ENCODE data around the gene UBA5.

UBA5 gene

DNA sequence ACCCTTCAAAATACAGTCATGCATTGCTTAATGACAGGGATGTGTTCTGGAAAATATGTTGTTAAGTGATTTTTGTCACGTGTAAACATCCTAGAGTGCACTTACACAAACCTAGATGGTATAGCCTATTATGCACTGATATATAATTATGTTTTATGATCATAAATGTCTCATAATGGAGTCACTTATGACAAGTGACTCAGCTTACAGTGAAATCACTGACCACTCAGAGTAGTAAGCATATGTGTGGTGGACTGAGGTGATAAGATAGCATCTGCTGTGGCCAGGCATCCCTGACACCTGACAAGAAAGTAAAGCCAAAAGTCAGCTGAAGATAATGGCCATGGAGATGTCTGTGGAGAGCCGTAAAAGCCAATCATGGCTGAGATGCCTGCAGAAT lies 5.9 kb upstream of the UBA5 start:
- no peak for DNase-seq (ENCODE audit: low read depth, low spot score)

DNA sequence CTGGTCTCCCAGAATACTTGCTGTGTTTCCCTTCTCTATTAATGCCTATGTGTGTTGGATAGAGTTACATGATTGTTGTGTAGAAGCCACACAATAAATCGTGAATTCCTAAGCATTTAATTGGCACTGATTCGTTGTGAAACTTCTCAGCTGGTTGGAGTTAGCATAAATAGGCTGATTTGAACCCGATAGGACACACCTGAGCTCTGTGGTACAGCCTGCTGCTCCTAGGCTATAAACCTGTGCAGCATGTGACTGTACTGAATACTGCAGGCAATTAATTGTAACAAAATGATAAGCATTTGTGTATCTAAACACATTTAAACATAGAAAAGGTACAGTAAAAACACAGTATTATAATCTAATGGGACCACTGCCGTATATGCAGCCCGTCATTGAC lies 5.4 kb upstream of the UBA5 start:
- no peak for DNase-seq (ENCODE audit: low read depth, low spot score)

DNA sequence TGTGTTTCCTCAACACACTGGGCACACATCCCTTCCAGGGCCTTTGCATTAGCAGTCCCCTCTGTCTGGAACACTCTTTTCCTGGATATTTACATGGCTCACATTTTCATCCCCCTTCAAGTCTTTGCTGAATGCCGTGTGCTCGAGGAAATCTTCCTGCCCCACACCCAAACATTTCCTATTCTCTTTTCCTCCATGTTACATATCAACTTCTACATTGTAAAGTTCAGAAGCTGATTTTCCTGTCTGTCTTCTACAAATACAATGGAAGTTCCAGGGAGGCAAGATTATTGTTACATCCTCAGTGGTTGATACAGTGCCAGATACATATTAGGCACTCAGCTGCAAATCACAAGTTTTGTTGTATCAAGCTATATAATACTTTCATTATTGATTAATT lies 4.7 kb upstream of the UBA5 start:
- DNase-seq (ENCODE audit: low read depth, low spot score): no peak

DNA sequence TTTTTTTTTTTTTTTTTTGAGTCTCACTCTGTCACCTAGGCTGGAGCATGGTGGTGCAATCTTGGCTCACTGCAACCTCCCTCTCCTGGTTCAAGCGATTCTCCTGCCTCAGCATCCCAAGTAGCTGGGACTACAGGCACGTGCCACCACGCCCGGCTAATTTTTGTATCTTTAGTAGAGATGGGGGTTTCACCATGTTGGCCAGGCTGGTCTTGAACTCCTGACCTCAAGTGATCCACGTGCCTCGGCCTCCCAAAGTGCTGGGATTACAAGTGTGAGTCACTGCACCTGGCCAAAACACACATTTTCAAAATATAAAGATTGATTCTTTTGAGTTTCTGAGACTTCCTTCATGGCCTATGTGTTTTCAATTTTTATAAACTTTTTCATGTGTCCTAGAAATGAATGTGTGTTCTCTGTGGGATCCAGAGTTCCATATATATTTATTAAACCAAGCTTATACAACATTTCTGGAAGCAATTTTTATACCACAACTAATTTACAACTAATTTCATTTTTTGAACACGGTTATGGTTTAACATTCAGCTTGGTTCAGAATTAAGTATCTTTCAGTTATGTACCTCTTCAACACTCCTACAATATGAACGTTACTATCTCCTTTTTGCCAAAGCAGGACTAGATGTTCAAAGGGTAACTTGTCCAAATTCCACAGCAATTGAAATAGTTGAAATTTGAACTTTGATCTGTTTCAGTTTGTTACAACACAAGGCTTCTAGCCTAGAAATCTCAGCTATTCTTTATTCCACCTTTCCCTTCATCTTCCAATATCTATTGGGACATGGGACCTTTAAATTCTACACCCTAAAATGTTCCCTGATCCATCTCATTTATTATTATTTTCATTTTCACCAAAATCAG lies 2.0 kb upstream of the UBA5 start:
- no peak for DNase-seq (ENCODE audit: low read depth, low spot score)

DNA sequence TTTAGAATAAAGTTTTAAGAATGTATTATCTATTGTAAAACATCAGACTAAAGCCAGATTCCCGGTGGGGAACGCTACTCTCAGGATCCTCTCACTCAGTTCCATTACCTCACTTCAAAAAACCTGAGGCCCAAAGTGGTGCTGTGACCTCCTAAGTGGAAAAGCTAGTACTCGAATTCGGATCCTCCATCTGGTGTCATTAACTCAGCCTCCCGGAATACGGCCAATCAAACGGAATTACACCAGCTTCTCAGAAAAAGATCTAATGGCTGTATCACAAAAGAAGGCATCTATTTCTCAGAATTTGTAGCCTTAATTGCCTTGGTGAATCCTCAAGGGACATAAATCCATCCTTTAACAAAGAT lies 1.1 kb upstream of the UBA5 start:
- DNase-seq (ENCODE audit: low read depth, low spot score): no peak

DNA sequence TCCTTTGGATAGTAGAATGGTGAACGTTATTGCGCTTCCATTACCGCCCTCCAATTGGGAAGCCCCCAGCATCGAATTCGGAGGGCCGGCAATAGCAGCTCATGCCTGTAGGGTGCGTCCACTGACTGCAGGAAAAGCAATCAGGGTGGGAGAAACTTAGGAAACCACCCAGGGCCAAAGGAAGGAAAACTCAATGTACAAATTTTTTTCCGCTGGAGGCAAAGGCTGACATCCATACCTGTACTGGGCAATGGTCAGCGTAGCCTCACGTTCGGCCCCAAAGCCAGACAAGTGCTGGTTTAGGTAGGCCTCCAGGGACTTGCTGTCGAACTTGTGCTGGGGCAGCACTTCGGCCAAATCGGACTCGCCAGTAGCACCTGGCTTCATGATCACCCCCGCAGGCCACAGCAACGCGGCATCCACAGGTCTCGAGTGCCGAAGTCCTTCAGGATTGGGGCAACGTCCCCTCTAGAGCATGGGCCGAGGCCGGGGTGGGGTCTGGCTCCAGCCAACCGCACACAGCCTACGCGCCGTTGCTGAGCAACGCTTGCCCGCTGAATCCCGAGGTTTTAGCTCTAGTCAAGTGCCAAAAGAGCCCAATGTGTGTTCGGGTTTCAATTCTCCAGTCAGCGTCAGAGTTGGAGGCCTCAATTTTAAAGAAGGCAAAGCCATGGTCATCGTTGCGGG lies 621 bp upstream of the UBA5 start, which contains the start of gene ACAD11:
Gene ACAD11, minus strand, starts transcription at position 445 of the 687 bp plus-strand sequence. Its CDS starts 58 bp downstream, at position 387.
- DNase-seq (ENCODE audit: low read depth, low spot score): peak; percentile 77

DNA sequence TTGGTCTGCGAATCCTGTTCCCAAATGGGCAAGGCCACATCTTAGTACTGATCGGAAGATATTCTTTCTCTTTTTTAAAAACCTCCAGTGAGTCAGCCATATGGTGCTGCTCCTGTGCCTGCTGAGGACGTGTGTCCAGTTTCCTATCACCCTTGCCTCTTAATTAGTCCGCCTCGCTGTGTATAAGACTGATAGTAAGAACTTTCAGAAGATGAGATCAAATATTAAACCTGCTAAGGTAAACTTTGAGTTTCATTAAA lies 612 bp downstream of the UBA5 start:
- DNase-seq (ENCODE audit: low read depth, low spot score): no peak

DNA sequence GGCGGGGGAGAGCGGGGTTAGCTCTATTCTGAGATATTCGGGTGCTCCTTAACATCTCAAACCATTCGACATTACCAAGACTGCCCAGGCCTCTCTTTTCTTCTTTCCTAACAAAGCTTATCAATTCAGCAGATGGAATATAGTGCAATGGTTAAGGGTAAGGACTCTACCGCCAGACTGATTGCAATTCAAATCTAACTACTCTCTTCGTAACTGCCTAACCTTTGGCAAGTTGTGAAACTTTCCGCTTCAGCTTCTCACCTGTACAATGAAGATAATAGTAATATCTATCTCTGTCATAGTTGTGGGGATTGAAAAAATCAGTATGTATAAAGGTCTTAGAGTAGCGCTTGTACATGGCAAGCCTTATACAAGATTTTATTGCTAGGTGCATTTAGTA lies 972 bp downstream of the UBA5 start:
- DNase-seq (ENCODE audit: low read depth, low spot score): no peak

DNA sequence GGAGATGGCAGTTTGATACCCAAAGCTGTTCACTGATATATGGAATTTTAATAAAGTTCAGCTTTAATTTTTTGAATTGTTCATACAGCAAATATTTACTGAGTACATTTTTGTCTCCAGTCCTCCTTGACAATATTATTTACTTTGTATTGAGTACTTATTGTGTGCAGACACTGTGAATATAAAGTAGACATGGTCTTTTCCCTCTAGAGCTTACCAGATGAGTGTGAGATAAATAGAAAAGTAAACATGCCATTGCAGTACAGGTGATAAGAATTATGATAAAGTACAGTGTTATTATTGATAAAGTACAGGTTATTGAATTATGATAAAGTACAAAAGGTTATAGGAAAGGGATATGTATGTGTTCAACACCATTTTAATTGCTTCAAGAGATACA lies 2.1 kb downstream of the UBA5 start:
- no peak for DNase-seq (ENCODE audit: low read depth, low spot score)

DNA sequence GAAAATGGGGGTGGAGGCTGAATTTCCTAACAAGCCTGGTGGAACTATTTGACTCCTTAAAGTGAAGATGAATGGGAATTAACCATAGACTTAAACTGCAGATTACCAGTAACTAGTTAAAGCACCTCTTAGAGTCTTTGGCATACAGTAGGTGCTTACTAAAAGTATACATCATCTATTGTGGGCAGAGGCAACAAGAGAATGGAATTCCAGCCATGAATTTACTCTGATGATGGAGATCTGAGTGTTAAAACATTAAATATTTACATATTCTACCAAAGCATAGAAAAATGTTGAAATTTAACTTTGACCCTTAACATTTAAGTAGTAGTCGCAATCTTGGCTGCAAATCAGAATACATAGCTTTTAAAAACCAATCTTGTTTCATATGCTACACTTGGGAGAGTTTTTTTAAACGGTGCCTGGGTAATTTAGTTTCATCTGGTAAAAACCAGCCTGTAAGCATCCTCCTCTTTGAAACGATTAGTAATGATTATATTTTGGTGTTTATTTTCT lies 5.2 kb downstream of the UBA5 start:
- DNase-seq (ENCODE audit: low read depth, low spot score): no peak

DNA sequence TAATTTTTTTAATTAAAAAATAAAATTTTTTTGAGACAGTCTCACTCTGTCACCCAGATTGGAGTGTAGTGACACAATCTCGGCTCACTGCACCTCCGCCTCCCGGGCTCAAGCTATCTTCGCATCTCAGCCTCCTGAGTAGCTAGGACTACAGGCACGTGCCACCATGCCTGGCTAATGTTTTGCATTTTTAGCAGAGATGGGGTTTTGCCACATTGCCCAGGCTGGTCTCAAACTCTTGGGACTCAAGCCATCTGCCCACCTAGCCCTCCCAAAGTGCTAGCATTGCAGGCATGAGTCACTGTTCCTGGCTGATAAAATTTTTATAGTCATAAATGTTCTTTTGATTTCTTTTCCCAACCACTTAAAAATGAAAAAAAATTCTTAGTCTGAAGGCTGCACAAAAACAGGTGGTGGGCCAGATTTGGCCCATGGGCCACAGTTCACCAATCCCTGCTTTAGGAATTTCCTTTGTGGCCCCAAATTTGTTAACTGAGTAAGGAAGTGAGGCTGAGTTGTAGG lies 9.2 kb downstream of the UBA5 start:
- DNase-seq (ENCODE audit: low read depth, low spot score): no peak

DNA sequence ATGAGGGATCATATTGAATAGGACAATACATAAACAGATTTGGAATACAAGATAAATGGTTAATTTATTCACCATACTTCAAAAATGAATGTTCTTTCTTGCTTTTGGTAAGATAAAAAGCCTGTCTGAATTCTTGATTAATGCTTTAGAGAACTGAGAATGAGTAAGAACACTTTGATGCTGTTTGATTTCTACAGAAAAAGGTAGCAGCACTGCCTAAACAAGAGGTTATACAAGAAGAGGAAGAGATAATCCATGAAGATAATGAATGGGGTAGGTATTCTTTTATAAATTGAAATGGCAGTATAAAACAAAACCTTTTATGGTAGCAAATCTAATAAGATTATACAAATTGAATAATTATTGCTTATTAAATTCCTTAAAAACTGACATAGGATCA lies 15.3 kb downstream of the UBA5 start:
- DNase-seq (ENCODE audit: low read depth, low spot score): no peak

DNA sequence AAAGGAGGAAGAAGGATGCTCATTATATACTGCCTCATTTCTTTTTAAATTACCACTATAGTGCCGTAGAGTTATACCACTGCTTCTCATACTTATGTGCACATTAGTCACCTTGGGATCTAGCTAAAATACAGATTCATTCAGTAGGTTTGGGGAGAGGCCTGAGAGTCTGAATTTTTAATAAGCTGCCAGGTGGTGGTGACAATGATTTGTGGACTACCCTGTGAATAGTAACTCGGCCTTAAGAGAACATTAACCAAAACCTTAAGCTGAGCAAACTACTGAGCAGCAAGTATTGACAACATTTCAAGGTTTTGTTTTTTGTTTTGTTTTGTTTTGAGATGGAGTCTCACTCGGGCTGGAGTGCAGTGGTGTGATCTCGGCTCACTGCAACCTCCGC lies 19.8 kb downstream of the UBA5 start:
- no peak for DNase-seq (ENCODE audit: low read depth, low spot score)

DNA sequence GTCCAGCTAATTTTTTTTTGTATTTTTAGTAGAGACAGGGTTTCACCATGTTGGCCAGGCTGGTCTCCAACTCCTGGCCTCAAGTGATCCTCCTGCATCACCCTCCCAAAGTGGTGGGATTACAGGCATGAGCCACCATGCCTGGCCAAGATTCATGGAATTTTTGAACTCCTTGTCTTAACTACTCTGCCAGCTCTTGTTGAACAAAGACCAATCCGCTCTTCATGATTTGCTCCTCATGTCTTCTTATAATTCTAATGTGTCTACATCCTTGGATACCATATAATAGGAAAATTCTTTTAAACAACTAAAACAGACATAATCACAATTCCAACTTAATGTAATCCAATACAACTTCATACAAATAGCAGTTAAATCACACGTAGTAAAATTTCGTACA lies 21.3 kb downstream of the UBA5 start:
- DNase-seq (ENCODE audit: low read depth, low spot score): no peak

DNA sequence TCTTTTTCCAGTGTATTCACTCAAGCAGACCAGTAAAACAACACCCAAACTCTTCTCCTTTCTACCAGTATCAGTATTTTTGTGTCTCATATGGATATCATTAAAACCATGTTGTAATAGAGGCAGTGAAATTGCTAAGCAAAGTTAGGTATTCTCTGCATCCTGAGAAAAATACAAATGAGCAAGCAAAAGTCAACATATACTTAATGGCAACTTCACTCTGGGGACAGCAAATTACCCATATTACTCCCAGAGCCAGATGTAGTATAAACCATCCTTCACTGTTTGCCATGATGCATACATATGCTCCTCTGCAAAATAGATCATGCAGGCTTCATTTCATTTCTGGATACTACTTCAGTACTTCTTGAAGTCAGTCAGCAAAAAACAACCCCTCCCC lies 22.1 kb downstream of the UBA5 start:
- DNase-seq (ENCODE audit: low read depth, low spot score): no peak

DNA sequence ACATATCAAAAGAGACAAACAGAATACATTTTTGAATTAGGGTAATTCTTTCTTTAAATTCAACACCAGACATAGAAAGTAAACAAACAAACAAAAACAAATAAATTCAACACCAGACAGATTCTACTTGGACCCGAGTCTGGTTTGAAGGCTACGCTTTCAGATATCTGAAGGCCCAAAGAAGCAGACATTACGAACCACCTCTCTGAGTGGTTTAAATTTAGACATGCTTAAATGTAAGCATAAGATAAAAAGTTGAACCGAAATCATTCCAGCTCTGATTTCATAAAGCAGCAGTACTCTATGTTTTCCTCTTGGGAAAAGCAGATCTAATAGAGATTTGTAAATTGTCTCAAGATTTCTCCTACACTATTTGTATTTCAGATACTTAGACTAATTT lies 29.9 kb downstream of the UBA5 start:
- no peak for DNase-seq (ENCODE audit: low read depth, low spot score)

DNA sequence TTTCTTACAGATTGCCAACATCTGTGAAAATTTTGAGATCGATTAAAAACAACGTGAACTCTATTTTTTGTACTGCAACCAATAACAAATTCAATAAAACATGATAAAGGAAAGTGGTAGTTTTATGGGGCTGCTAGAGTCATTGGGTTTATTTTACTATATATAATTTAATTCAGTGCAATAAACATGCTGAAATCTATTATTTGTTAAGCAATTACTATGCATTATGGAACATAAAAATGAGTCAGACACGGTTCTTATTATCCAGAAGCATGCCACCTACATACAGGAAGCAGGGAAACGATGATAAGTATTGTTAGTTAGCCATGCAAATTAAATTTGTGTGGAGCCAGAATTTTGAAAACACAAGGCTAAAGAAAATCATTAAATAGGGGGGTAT lies 34.9 kb downstream of the UBA5 start:
- DNase-seq (ENCODE audit: low read depth, low spot score): no peak

DNA sequence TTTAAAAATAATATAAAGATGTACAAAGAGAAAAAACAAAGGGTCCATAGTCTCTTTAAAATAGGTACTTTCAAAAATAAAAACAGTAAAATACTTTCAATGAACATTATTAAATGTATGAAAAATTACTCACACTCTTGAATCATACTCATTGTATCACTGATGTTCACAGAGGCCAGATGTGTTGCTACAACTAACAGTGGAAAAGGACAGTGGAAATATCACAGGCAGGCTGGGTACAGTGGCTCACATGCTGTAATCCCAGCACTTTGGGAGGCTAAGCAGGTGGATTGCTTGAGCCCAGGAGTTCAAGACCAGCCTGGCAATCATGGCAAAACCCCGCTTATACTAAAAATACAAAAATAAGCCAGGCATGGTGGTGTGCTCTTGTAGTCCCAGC lies 35.3 kb downstream of the UBA5 start:
- DNase-seq (ENCODE audit: low read depth, low spot score): no peak

DNA sequence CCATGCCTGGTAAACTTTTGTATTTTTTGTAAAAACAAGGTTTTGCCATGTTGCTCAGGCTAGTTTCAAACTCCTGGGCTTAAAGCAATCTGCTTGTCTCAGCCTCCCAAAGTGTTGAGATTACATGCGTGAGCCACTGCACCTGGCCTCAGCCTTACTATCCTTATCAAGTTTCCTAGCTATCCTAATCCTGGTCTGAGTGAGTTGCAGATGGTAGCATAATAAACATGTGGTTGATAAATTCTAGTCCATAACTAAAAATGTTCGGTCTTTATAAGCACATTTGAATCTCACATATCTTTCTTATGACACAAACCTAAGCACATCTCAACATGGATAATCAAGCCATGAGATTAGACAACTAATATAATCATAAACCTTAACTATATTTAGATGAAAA lies 43.6 kb downstream of the UBA5 start:
- DNase-seq (ENCODE audit: low read depth, low spot score): no peak

DNA sequence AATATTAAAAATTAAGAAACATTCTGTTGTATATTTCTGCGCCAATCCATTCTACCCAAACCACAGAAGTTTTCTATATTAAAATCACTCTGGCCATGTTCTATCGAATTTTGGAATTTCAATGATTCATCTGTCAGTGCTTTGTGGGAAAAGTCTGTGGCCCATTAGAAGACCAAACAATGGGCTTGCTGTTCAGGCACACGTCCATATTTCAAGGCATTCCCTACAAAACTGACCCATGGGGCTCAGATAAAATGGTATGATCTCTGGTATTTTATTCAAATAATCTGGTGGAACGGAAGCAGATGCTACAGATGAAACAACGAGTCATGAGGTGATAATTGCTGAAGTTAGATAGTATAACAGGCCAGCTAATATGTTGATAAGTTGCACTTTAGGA lies 49.6 kb downstream of the UBA5 start:
- DNase-seq (ENCODE audit: low read depth, low spot score): no peak

DNA sequence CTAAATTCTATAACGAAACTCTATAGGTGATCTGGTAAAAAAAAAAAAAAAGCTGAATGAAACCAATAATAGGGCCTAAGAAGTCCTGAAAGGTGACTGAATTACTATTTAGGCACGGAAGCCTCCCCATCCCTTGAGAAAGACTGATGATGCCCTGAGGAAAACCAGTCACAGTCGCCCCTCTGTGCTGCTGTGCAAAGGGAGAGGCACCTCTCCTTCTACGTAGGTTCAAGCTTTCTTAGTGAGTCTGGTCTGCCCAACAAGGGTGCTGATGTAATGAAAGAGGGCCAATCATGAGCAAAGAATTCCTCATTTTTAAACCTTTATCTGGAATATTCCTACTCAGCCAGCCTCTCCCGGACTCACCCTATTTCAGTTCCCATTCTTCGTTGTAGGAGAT lies 50.2 kb downstream of the UBA5 start:
- DNase-seq (ENCODE audit: low read depth, low spot score): no peak

DNA sequence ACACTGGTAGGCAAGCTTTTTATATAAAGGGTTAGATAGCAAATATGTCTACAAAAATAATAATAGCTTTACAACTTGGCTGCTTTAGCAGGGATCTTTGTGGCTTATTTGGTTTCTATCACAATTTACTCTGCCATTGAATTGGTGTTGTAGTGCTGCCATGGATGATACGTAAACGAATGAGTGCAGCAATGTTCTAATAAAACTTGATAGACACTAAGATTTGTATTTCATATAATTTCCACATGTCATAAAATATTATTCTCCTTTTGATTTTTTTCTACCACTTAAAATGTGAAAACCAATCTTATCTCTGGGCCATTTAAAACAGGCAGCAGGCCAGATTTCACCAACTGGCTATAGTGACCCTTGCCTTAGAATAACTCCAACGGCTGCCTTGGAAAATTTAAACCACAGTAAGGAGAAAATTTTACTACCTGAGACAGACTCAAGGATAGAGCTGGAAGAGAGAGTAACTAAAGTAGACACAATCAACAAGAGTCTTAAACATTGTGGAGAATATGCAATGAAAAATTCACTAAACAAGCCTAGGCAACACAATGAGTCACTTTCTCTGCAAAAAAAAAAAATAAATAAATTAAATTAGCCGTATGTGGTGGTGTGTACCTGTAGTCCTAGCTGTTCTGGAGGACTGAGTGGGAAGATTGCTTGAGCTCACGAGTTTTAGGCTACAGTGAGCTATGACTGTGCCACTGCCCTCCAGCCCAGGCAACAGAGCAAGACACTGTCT lies 54.0 kb downstream of the UBA5 start:
- no peak for DNase-seq (ENCODE audit: low read depth, low spot score)

Measured in ELF-1 (cell line).